Loucy (cell line): ENCODE measurements around the gene DCLK2.

ENCODE experiments used
- H2AFZ ChIP-seq: fragments of 200-600 bp; sonication (generic); 2 replicates; pipeline ENCODE4 v1.6.0; 2016; ENCODE audit warnings: antibody characterized with exemption, mild to moderate bottlenecking, low read length, moderate library complexity
- H3F3A ChIP-seq: fragments of 200-600 bp; 2 replicates; pipeline ENCODE4 v1.6.0; 2016; ENCODE audit warnings: antibody characterized with exemption, low read depth, mild to moderate bottlenecking
- H3K27me3 ChIP-seq: fragments of 200-600 bp; sonication (generic); 2 replicates; pipeline ENCODE4 v1.6.1; 2014; ENCODE audit warnings: low read length, mild to moderate bottlenecking; ENCODE audit not compliant: insufficient read depth, poor library complexity, severe bottlenecking
- H3K36me3 ChIP-seq: fragments of 200-600 bp; sonication (generic); 2 replicates; pipeline ENCODE4 v1.6.1; 2016; ENCODE audit warnings: low read length; ENCODE audit not compliant: insufficient read depth
- H3K4me1 ChIP-seq: fragments of 200-600 bp; sonication (generic); 2 replicates; pipeline ENCODE4 v1.5.1; 2014; ENCODE audit warnings: low read length, mild to moderate bottlenecking; ENCODE audit not compliant: insufficient read depth, poor library complexity, severe bottlenecking
- H3K4me2 ChIP-seq: fragments of 200-600 bp; sonication (generic); 2 replicates; pipeline ENCODE4 v1.6.0; 2014; ENCODE audit warnings: antibody characterized with exemption, low read length, low read depth, mild to moderate bottlenecking; ENCODE audit not compliant: poor library complexity, severe bottlenecking
- H3K4me3 ChIP-seq: fragments of 200-600 bp; sonication (generic); 2 replicates; pipeline ENCODE4 v1.5.1; 2014; ENCODE audit warnings: low read length, mild to moderate bottlenecking, mixed read lengths; ENCODE audit not compliant: poor library complexity, severe bottlenecking
- H3K79me2 ChIP-seq: fragments of 200-600 bp; sonication (generic); 2 replicates; pipeline ENCODE4 v1.6.1; 2014; ENCODE audit warnings: low read length; ENCODE audit not compliant: insufficient read depth
- H3K9ac ChIP-seq: fragments of 200-600 bp; sonication (generic); 2 replicates; pipeline ENCODE4 v1.6.0; 2014; ENCODE audit warnings: mild to moderate bottlenecking, low read depth, low read length, moderate library complexity; ENCODE audit not compliant: poor library complexity, severe bottlenecking
- H3K9me2 ChIP-seq: fragments of 200-600 bp; sonication (generic); replicated peaks from 2 replicates; pipeline ENCODE4 v1.6.1; 2016; ENCODE audit warnings: low read depth, low read length, mixed read lengths
- H3K9me3 ChIP-seq: fragments of 200-600 bp; sonication (generic); 2 replicates; pipeline ENCODE4 v1.6.1; 2014; ENCODE audit warnings: mild to moderate bottlenecking, antibody characterized with exemption, low read length, low read depth; ENCODE audit not compliant: insufficient read depth
- H4K20me1 ChIP-seq: fragments of 200-600 bp; sonication (generic); 2 replicates; pipeline ENCODE4 v1.6.0; 2014; ENCODE audit warnings: antibody characterized with exemption, low read length, mild to moderate bottlenecking; ENCODE audit not compliant: insufficient read depth, poor library complexity, severe bottlenecking
- CTCF ChIP-seq: fragments of 200-600 bp; sonication (generic); conservative IDR thresholded peaks from 2 replicates; pipeline ENCODE4 v1.5.1; 2014; ENCODE audit warnings: mild to moderate bottlenecking, antibody characterized with exemption, low read length
- EZH2phosphoT487 ChIP-seq: fragments of 200-600 bp; IDR thresholded peaks from 2 replicates; pipeline ENCODE4 v1.6.1; 2018; ENCODE audit warnings: antibody characterized with exemption, mild to moderate bottlenecking, moderate library complexity, borderline replicate concordance

DCLK2 gene

GRCh38 chr4:150078041-150078578 is at the start of gene DCLK2:
Gene DCLK2, plus strand, starts transcription at chr4:150078445. Its CDS starts 583 bp downstream, at chr4:150079028.
- Histone ChIP-seq H3K9me3 (no peaks in the 10 kb centered on the region), H3K79me2 (no peaks in the 10 kb centered on the region), H3K4me3 (no peak within 1 kb of the TSS), H3K4me2 (no peak within 1 kb of the TSS), H3K9ac (no peak within 1 kb of the TSS), H2AFZ (no peak within 1 kb of the TSS), H3K27me3 (no peaks in the 10 kb centered on the region), H3K36me3 (no peaks in the 10 kb centered on the region), H3K9me2 (no peaks in the 10 kb centered on the region), H4K20me1 (no peaks in the 10 kb centered on the region), H3F3A (no peaks in the 10 kb centered on the region), H3K4me1 (no peaks in the 10 kb centered on the region)
- TF ChIP-seq CTCF: no peak
- TF ChIP-seq EZH2phosphoT487: no peak

- H3K27me3 ChIP-seq: no peaks in the 10 kb centered on the region
- no peak overlapping the region for H3K4me3 ChIP-seq
- H3K4me1 ChIP-seq: no peaks in the 10 kb centered on the region
- H2AFZ ChIP-seq: no peak overlapping the region
- no peak overlapping the region for H3K4me2 ChIP-seq
- H4K20me1 ChIP-seq: no peaks in the 10 kb centered on the region
- H3K9ac ChIP-seq: no peak overlapping the region
- no peaks in the 10 kb centered on the region for H3K79me2 ChIP-seq
- TF ChIP-seq EZH2phosphoT487 (no peak), CTCF (no peak)
- no peaks in the 10 kb centered on the region for H3F3A ChIP-seq
- H3K9me3 ChIP-seq: no peaks in the 10 kb centered on the region
- H3K36me3 ChIP-seq: no peaks in the 10 kb centered on the region
- no peaks in the 10 kb centered on the region for H3K9me2 ChIP-seq
Measured at GRCh38 chr4:150032541-150032940, 45.7 kb upstream of the DCLK2 start.

- Histone ChIP-seq H3K9ac (no peak overlapping the region), H3K27me3 (no peaks in the 10 kb centered on the region), H3K9me2 (no peaks in the 10 kb centered on the region), H3K4me1 (no peaks in the 10 kb centered on the region), H3K79me2 (no peaks in the 10 kb centered on the region), H3F3A (no peaks in the 10 kb centered on the region), H2AFZ (no peak overlapping the region), H3K4me3 (no peak overlapping the region), H3K36me3 (no peaks in the 10 kb centered on the region), H3K9me3 (no peaks in the 10 kb centered on the region), H3K4me2 (no peak overlapping the region), H4K20me1 (no peaks in the 10 kb centered on the region)
- TF ChIP-seq CTCF (no peak), EZH2phosphoT487 (no peak)
Measured at GRCh38 chr4:150033081-150033480, 45.2 kb upstream of the DCLK2 start.
